SK-N-MC (cell line): ENCODE data around the gene FGF12.

Source experiments
- EZH2 ChIP-seq: fragments of 200-600 bp; sonication (generic); IDR thresholded peaks from one replicate; pipeline ENCODE4 v1.6.1; 2017; ENCODE audit warnings: antibody characterized with exemption
- POLR2AphosphoS5 ChIP-seq: IDR thresholded peaks from 2 replicates; pipeline ENCODE4 v1.6.1; 2012; ENCODE audit warnings: mild to moderate bottlenecking, low read depth, low read length, borderline replicate concordance

- TF ChIP-seq POLR2AphosphoS5: no peak
- no peak for TF ChIP-seq EZH2
Measured at GRCh38 chr3:192685801-192686200, 41.5 kb downstream of the FGF12 start.
